Pericardium fibroblast (primary cell): ENCODE data around the gene NDNF. TPM values are rescaled to one million over a fixed set of nuclear protein-coding genes. Genes with fewer than 3 reads are reported as not detected.

Source experiments
- total RNA-seq: library from RNA; depleted of rRNA; stranded (reverse); fragments of >200 nt; gene quantifications from 2 replicates; pipeline ENCODE4 v1.2.3, GENCODE V29; 2015

The NDNF gene
- total RNA-seq, result 1.1 TPM in 1 of 2 replicates, not detected in the other

GRCh38 chr4:121072224-121073003 is at the start of gene NDNF:
Gene NDNF (minus strand): TSS chr4:121072535. CDS start chr4:121045837, 26,698 bp downstream.

Other genes starting within 250 kb of the NDNF start
- gene PRDM5, start 149.8 kb downstream of the NDNF start, total RNA-seq, result 5.8 and 12.1 TPM in 2 replicates
- not detected in 2 replicates for gene TNIP3, start 91.8 kb upstream of the NDNF start, total RNA-seq